ENCODE measurements around the gene PATJ.

- no peak for TF ChIP-seq EP300 (IDR thresholded peaks at IDR 0.05)
- no peak for TF ChIP-seq POLR2AphosphoS5 (IDR thresholded peaks at IDR 0.05)
- TF ChIP-seq CTCF (IDR thresholded peaks at IDR 0.05) = no peak
Measured at GRCh38 chr1:62109124-62109523, 366.8 kb downstream of the PATJ start.

Data from esophagus muscularis mucosa (tissue), 4 donors.